NOMO-1 (cell line): ENCODE measurements around the gene ZNF263.
A peak's percentile ranks its signal among the peaks of the same experiment; 100 is the strongest.

ENCODE experiments used
- DNase-seq, 2 experiments: peaks; one replicate each; lab custom pipeline; 2025; ENCODE audit not compliant: unreplicated experiment in 2 of 2; lab: John Stamatoyannopoulos, UW

The ZNF263 gene

DNA sequence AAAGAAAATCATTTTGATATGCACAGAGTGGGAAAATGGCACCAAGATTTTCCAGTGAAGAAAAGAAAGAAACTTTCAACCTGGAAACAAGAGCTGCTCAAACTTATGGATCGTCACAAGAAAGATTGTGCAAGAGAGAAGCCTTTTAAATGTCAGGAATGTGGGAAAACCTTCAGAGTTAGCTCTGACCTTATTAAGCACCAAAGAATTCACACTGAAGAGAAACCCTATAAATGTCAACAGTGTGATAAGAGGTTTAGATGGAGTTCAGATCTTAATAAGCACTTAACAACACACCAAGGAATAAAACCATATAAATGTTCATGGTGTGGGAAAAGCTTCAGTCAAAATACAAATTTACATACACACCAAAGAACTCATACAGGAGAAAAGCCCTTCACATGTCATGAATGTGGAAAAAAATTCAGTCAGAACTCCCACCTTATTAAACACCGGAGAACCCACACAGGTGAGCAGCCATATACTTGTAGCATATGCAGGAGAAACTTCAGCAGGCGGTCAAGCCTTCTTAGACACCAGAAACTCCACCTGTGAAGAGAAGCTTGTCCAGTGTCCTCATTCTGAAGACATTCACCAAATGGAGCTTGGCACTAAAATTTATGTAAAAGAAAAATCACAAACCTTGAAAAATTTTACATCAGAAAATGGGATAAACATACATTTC lies 34.2 kb downstream of the ZNF263 start:
- peak; percentile 6 to 8 for DNase-seq

GRCh38 chr16:3321816-3322215 lies 38.5 kb downstream of the ZNF263 start:
- DNase-seq, result no peak

DNA sequence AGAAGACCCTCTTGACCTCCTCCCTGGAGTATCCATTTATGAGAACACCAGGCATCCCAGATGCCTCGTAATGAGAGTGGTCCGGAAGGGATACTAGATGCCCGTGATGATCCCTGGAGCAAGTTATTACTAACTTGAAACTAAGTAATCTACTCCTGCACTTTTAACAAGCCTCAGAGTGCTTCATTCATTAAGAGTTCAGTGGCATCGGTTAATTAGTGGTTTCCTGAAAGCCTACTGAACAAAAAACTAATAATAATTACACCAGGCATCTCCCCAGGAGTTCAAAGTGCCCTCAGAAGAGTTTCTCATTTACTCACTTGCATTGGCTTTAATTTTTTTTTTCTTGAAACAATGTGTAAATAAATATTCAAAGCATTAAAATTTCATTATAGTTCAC lies 44.2 kb downstream of the ZNF263 start:
- no peak for DNase-seq

DNA sequence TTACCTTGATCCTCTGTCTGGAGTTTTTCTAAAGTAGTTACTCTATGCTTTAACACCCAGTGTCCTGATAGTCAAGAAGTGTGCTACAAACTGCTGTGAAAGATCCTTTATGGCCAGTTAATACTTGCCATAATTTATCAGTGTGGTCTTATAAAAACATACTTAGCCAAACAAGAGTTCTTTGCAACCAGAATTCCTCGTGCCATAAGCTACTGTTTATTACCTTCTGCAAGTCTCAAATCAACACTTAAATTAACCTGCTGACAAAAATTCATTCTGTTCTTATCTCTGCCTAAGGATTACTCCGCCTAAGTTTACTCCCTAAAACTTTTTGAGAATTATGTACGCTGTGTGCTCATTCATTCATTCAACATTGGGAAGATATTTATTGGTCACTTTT lies 44.8 kb downstream of the ZNF263 start:
- DNase-seq, result no peak

- no peak for DNase-seq
Measured at GRCh38 chr16:3328643-3329042, 45.4 kb downstream of the ZNF263 start.
